ENCODE results near the gene TRPM1.

Gene TRPM1

DNA sequence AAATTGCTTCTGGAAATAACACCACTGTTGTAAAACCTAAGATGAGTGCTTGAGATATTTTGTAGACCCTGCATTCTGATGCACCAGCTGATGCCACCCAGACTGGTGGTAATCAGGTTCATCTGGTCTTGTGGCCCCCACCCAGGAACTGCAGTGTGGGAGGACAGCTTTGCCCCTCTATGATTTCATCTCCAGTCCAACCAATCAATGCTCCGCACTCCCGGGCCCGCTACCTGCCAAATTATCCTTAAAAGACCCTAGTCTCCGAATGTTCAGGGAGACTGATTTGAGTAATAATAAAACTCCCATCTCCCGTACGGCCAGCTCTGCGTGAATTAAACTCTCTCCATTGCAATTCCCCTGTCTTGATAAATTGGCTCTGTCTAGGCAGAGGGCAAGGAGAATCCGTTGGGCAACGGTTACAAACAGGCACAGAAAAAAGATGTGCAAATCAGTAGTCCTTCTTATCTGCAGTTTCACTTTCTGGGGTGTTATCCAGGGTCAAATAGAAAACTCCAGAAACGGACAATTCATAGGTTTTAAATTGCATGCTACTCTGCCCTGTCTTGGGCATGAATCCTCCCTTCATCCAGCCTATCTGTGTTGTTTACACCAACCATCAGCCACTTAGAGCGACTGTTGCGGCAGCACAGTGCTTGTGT lies 29.2 kb upstream of the TRPM1 start:
- TF ChIP-seq, protein P1, sequence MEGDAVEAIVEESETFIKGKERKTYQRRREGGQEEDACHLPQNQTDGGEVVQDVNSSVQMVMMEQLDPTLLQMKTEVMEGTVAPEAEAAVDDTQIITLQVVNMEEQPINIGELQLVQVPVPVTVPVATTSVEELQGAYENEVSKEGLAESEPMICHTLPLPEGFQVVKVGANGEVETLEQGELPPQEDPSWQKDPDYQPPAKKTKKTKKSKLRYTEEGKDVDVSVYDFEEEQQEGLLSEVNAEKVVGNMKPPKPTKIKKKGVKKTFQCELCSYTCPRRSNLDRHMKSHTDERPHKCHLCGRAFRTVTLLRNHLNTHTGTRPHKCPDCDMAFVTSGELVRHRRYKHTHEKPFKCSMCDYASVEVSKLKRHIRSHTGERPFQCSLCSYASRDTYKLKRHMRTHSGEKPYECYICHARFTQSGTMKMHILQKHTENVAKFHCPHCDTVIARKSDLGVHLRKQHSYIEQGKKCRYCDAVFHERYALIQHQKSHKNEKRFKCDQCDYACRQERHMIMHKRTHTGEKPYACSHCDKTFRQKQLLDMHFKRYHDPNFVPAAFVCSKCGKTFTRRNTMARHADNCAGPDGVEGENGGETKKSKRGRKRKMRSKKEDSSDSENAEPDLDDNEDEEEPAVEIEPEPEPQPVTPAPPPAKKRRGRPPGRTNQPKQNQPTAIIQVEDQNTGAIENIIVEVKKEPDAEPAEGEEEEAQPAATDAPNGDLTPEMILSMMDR (IDR thresholded peaks at IDR 0.05): no peak

DNA sequence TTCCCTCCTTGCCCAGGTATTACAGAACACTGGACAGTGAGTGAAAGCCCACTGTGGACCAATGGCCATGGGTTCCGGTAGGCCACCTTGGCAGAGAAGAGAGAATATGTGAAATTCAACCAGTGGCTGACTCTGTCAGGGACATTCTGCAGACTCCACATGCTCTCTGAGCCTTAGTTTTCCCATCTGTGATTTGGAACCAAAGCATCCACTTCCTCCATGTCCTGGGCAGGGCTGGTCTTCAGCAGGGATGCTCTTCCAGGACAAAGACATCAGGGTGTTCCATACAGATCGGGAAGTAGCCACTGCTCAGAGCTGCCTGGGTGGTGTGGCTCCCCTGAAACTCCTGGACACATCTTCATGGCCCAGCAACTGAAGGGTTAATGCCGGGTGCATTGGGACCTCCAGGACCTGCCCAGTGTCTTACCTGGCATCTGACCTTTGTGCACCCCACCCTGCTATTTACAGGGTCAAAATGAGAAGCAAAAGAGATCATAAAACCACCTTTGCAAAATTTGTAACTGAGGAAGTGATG lies 28.3 kb upstream of the TRPM1 start:
- TF ChIP-seq, protein P1 (IDR thresholded peaks at IDR 0.05): no peak

DNA sequence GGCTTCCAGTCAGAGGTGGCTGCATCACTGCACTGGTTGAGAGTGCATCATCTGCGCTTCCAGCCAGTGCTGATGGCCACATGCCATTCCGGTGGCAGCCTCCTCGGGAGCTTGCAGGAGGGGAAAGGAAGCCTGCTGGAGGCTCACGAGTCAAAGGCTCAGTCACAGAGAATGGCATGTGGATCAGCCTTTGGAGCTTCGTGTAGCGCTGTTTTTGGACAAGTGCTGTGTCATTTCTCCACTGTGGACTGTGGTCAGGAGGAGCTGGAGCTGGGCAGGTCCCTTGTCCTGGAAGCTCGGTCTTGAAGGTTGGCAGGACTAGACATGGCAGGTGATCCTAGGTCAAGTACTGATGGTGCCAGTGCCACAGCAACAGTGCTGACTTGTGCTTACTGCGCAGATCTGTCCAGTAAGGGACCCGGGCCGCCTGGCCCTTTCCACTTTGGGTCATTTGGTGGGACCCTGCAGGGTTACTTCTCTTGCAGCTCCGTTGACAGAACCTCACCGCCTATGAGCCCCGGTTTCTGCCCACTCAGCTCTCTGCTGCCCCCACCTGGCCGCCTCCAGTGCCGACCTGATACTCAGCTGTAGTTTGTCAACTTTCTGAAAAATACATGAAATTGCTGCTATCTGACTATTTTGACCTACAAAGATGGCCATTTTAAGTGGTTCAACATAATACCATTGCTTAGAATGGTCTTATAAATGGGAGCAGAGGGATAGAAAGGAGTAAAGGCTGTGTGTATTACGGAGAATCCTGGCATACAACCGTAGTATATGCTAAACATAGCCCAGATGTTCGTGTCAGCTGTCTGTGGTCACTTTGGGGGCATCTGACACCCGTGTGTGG lies 27.6 kb upstream of the TRPM1 start:
- TF ChIP-seq, protein P1 (IDR thresholded peaks at IDR 0.05): peak; percentile 92

DNA sequence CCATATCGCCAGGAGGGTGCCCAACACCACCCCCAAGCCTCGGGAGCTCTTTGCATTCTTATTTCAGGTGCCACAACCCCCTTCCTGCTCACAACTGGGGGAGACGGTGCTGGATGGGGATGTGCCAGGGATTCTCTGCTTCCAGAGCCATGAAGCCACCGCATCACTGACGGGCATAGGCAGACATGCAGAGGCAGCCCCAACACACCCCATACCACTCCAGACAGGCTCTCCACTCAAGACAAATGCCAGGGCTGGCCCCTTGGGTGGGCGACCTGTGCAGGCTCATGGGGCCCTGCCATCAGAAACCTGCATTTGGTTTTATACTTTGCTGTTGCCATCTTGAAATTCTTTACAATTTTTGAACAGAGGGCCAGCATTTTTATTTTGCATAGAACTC lies 27.0 kb upstream of the TRPM1 start:
- TF ChIP-seq, protein P1 (IDR thresholded peaks at IDR 0.05): no peak

DNA sequence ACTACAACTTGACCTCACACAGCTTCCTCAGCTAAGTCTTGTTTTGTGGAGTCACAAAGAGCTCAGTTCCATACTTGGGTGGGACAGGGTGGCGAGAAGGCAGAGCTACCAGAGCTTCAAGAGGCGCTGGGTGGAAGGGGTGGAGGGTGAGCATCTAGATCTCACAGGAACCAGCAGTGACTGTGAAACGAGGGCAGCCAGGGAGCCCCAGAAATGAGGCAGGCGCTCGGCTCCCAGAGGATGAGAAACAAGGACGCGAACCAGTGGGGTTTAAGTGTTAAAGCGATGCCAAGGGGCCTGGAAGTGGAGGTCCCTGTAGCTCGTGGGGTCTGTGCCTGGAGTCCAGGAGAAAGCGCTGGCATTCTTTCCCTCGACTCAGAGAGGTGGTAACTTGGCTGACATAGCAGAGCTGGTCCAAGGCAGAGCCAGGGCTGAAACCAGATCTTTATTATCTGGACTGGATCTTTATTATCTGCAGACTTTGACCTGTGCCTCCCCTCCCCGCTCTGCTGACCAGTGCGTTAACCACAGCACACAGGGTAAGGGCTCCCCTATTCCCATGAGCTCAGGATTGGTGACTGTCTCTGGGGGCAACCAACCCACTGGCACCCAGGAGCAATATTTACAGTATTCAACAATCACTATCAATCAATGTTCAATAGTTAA lies 26.2 kb upstream of the TRPM1 start:
- TF ChIP-seq, protein P1 (IDR thresholded peaks at IDR 0.05): no peak

DNA sequence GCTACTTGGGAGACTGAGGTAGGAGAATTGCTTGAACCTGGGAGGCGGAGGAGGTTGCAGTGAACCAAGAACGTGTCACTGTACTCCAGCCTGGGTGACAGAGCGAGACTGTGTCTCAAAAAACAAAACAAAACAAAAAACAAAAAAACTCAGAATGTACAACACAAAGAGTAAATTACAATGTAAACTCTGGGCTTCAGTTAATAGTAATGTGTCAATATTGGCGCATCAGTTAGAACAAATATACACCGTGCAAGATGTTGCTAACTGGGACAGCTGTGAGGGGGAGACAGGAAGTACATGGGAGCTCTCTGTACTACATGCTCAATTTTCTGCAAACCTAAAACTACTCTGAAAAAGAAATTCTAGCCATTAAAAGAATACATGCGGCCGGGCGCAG lies 23.5 kb upstream of the TRPM1 start:
- TF ChIP-seq, protein P1 (IDR thresholded peaks at IDR 0.05): no peak

DNA sequence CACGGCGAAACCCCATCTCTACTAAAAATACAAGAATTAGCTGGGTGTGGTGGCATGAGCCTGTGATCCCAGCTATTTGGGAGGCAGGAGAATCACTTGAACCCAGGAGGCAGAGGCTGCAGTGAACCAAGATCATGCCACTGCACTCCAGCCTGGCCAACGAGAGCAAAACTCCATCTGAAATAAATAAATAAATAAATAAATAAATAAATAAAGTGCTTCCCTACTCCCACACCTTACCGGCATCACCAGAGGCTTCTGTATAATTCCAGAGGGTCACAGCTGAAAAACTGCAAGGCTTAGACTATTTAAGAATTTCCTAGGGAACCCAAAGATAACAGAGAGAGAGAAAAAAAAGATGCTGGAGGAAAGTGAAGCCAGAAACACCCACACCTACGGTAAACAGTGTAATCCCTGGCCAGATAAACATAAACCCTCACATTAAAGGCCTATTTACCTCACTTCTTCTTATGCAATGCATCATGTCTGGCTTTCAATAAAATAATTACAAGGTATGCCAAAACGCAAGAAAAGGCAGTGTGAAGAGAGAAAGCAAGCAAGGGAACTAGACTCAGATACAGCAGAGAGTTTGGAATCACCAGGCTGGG lies 15.0 kb upstream of the TRPM1 start:
- TF ChIP-seq, protein P1 (IDR thresholded peaks at IDR 0.05): no peak
